ENCODE results near the gene HPCAL4. TPM values are rescaled to one million over a fixed set of nuclear protein-coding genes. Genes with fewer than 3 reads are reported as not detected.

Gene HPCAL4
- total and polyA plus RNA-seq, 12 donors, result 0.07 to 3.7 (median 0.22) TPM

GRCh38 chr1:39628807-39629350 lies 62.4 kb downstream of the HPCAL4 start:
- TF ChIP-seq CTCF (IDR thresholded peaks at IDR 0.05), result no peak
- Histone ChIP-seq H3K4me1 (peaks cover 17 to 89% (median 40%) of the 10 kb centered on the region in 9 donors), H3K4me3 (no peak overlapping the region), H3K27ac (peak overlapping the region in 1 of 10 donors; percentile 44), H3K36me3 (peaks cover 0 to 66% (median 13%) of the 10 kb centered on the region in 9 donors), H3K9me3 (no peaks in the 10 kb centered on the region), H3K27me3 (peaks cover 0 to 10% (median 3%) of the 10 kb centered on the region in 7 donors)
- no peak for ATAC-seq
- intact Hi-C loops (cut with DNase I), result no loop called here
- DNase-seq, result no peak
- WGBS, 2 donors, result 96 to 97% methylated on average over 11 of the region's 11 CpGs

Other genes starting within 250 kb of the HPCAL4 start
- gene BMP8A, start 199.8 kb downstream of the HPCAL4 start, total RNA-seq, result 1 to 10 TPM in 4 of 10 donors, under 1 TPM in 4, not detected in 2; 0.33 to 1.8 (median 0.85) TPM
- gene BMP8A, start 199.8 kb downstream of the HPCAL4 start, polyA plus RNA-seq, result under 1 TPM in 1 of 2 donors, not detected in 1; 0.16 TPM
- 100 to 1,000 TPM; 184 to 311 (median 229) TPM for gene PABPC4, start 114.6 kb downstream of the HPCAL4 start, total RNA-seq
- gene PABPC4, start 114.6 kb downstream of the HPCAL4 start, polyA plus RNA-seq, result 100 to 1,000 TPM; 143 to 188 TPM
- 10 to 100 TPM; 11.5 to 27.5 (median 14.3) TPM for gene HEYL, start 51.8 kb downstream of the HPCAL4 start, total RNA-seq
- gene HEYL, start 51.8 kb downstream of the HPCAL4 start, polyA plus RNA-seq, result 10 to 100 TPM; 12.8 to 25.1 TPM
- gene NT5C1A, start 19.3 kb downstream of the HPCAL4 start, total RNA-seq, result 10 to 100 TPM; 12.1 to 59.2 (median 29.5) TPM
- under 1 TPM; 0.68 to 0.80 TPM for gene NT5C1A, start 19.3 kb downstream of the HPCAL4 start, polyA plus RNA-seq
- gene PPIE, start 47.4 kb upstream of the HPCAL4 start, total RNA-seq, result 10 to 100 TPM; 28.0 to 32.7 (median 30.9) TPM
- 10 to 100 TPM; 33.9 to 49.5 TPM for gene PPIE, start 47.4 kb upstream of the HPCAL4 start, polyA plus RNA-seq
- gene OXCT2, start 79.9 kb upstream of the HPCAL4 start, total RNA-seq, result 1 to 10 TPM in 9 of 10 donors, under 1 TPM in 1; 0.85 to 5.4 (median 2.2) TPM
- 1 to 10 TPM; 1.5 to 3.3 TPM for gene OXCT2, start 79.9 kb upstream of the HPCAL4 start, polyA plus RNA-seq
- gene BMP8B, start 97.4 kb upstream of the HPCAL4 start, total RNA-seq, result under 1 TPM; 0.16 to 0.79 (median 0.22) TPM
- under 1 TPM; 0.07 to 0.23 TPM for gene BMP8B, start 97.4 kb upstream of the HPCAL4 start, polyA plus RNA-seq
- 10 to 100 TPM; 12.3 to 21.8 (median 16.8) TPM for gene TRIT1, start 192.1 kb upstream of the HPCAL4 start, total RNA-seq
- gene TRIT1, start 192.1 kb upstream of the HPCAL4 start, polyA plus RNA-seq, result 10 to 100 TPM; 11.4 to 23.6 TPM
- 1 to 10 TPM in 2 of 10 donors, under 1 TPM in 8; 0.30 to 2.5 (median 0.76) TPM for gene MYCL, start 210.5 kb upstream of the HPCAL4 start, total RNA-seq
- gene MYCL, start 210.5 kb upstream of the HPCAL4 start, polyA plus RNA-seq, result under 1 TPM; 0.07 to 0.13 TPM

Measured in heart right ventricle (tissue), 16 donors.